ENCODE data around the gene DKK3. TPM values are rescaled to one million over a fixed set of nuclear protein-coding genes. Genes with fewer than 3 reads are reported as not detected.
A peak's percentile ranks its signal among the peaks of the same experiment; 100 is the strongest.

Gene DKK3
- total and polyA plus RNA-seq, 5 donors = 2,307 to 3,299 (median 2,883) TPM

DNA sequence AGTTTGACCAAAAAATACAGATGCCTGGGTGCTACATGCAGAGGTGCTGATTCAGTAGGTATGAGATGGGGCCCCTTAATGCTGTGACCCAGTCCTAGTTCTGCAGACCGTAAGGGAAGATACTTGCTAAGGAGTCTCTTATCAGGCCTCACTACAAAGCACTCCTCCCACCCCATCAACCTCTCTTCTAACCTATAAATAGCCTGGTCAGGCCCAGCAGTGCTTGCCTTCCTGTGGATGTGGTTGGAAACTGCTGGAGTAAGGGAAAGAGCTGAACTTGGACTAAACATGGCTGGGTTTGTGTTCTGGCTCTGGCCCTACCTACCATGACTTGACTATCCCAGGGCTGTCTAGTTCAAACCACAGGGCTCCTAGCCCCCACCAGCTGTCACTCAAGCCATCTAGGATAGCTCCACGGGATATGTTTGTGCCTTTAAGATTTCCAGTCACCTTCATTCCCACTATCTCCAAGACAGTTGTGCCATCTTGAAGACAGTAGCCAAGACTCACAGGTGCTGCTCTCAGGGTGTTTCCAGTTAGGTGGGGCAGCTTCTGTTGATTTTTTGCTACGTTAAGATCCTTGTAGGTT is 9.5 kb upstream of the DKK3 start:
- WGBS = 50% methylated on average over 3 of the region's 3 CpGs
- intact Hi-C loops (cut with DNase I) = no loop called here
- Histone ChIP-seq H3K9me3 (ENCODE audit: control insufficient read depth, low read length) (no peaks in the 10 kb centered on the region), H3K4me1 (ENCODE audit: control insufficient read depth, insufficient read depth, low read length) (peaks cover 8% of the 10 kb centered on the region), H3K4me3 (ENCODE audit: low read length) (no peak overlapping the region), H3K27ac (ENCODE audit: low read length) (peak overlapping the region; percentile 71), H3K27me3 (ENCODE audit: control insufficient read depth, insufficient read depth) (no peaks in the 10 kb centered on the region)
- ATAC-seq = peak; percentile 63 to 73
- peak in 2 of 3 donors; percentile 19 to 64 for DNase-seq

DNA sequence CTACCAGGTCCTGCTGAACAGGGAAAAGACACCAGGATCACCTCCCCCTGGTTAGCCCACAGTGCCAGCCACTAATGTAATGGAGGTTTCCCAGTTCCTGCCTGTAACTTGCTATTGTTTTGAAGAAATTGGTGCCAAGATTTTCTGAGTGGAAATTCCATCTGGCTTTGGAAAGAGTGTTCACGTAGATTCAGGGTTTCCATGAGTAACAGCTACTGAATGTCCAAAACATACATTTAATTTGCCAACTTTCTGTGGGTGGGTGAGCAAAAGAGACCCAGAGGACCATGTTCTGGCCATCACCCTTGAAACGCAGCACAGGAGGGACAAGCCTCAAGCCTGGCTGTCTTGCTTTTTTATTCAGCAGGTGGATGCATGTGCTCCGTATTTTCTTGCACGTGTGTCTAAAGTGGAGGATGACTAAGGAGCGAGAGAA is 8.8 kb upstream of the DKK3 start:
- H3K27me3 ChIP-seq (ENCODE audit: control insufficient read depth, insufficient read depth) = no peaks in the 10 kb centered on the region
- H3K9me3 ChIP-seq (ENCODE audit: control insufficient read depth, low read length) = no peaks in the 10 kb centered on the region
- no peak overlapping the region for H3K4me3 ChIP-seq (ENCODE audit: low read length)
- WGBS = 34% methylated on average over 5 of the region's 5 CpGs
- ATAC-seq = peak; percentile 65 to 80
- DNase-seq = peak in 2 of 3 donors; percentile 24 to 67
- H3K4me1 ChIP-seq (ENCODE audit: control insufficient read depth, insufficient read depth, low read length) = peaks cover 8% of the 10 kb centered on the region
- intact Hi-C loops (cut with DNase I) = no loop called here
- H3K27ac ChIP-seq (ENCODE audit: low read length) = peak overlapping the region; percentile 39

DNA sequence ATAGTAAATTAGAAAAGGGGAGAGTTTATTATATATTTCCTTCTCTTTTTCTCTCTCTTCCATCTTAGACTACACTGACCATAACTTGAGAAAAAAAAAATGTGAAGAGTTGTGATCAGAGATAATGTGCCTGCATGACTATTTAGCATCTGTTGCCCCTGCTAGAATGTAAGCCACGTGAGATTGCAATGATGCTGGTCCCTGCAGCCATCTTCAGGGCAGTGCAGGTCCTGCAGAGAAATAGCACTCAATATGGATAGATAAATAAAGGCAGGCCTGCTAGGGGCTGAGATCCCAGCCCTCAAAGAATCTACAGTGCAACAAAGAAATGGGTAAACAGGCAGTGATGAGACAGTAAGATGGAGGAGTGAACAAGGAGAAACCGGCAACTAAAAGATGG is 7.8 kb upstream of the DKK3 start:
- intact Hi-C loops (cut with DNase I) = no loop called here
- H3K27ac ChIP-seq (ENCODE audit: low read length) = no peak overlapping the region
- H3K4me3 ChIP-seq (ENCODE audit: low read length) = no peak overlapping the region
- DNase-seq = no peak
- no peak for ATAC-seq
- 83% methylated on average over 2 of the region's 2 CpGs for WGBS
- H3K9me3 ChIP-seq (ENCODE audit: control insufficient read depth, low read length) = no peaks in the 10 kb centered on the region
- H3K27me3 ChIP-seq (ENCODE audit: control insufficient read depth, insufficient read depth) = no peaks in the 10 kb centered on the region
- peaks cover 8% of the 10 kb centered on the region for H3K4me1 ChIP-seq (ENCODE audit: control insufficient read depth, insufficient read depth, low read length)

DNA sequence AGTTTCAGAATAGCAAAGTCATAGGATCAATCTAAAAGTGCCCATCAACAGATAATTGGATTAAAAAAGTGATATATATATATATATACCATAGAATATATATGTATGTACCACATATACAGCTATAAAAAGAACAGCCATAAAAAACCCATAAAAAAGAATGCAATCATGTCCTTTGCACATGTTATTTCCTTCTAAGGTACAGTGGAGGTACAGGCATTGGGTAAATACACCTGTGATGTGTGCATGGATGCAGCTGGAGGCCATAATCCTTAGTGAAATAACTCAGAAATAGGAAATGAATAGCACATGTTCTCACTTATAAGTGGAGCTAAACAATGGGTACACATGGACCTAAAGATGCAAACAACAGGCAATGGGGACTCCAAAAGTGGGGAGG is 7.1 kb upstream of the DKK3 start:
- Histone ChIP-seq H3K27me3 (ENCODE audit: control insufficient read depth, insufficient read depth) (no peaks in the 10 kb centered on the region), H3K9me3 (ENCODE audit: control insufficient read depth, low read length) (no peaks in the 10 kb centered on the region), H3K27ac (ENCODE audit: low read length) (no peak overlapping the region), H3K4me3 (ENCODE audit: low read length) (no peak overlapping the region), H3K4me1 (ENCODE audit: control insufficient read depth, insufficient read depth, low read length) (peaks cover 8% of the 10 kb centered on the region)
- DNase-seq (no peak), ATAC-seq (no peak)
- intact Hi-C loops (cut with DNase I) = no loop called here

DNA sequence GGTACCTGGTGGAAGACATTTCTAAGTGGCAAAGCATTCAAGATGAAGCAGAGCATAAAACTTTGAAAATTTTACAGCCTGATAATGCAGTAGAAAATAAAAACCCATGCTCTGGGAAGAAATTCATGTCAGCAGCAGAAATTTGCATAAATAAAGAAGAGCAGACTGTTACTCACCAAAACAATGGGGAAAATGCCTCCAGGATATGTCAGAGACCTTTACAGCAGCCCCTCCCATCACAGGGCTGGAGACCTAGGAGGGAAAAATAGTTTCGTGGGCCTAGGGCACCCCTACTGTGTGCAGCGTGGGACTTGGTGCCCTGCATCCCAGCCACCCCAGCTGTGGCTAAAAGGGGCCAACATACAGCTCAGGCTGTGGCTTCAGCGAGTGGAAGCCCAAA is 5.4 kb upstream of the DKK3 start:
- Histone ChIP-seq H3K9me3 (ENCODE audit: control insufficient read depth, low read length) (no peaks in the 10 kb centered on the region), H3K4me1 (ENCODE audit: control insufficient read depth, insufficient read depth, low read length) (peaks cover 12% of the 10 kb centered on the region), H3K4me3 (ENCODE audit: low read length) (no peak overlapping the region), H3K27me3 (ENCODE audit: control insufficient read depth, insufficient read depth) (no peaks in the 10 kb centered on the region), H3K27ac (ENCODE audit: low read length) (no peak overlapping the region)
- intact Hi-C loops (cut with DNase I) = no loop called here
- DNase-seq (no peak), ATAC-seq (no peak)
- 90% methylated on average over 3 of the region's 3 CpGs for WGBS

DNA sequence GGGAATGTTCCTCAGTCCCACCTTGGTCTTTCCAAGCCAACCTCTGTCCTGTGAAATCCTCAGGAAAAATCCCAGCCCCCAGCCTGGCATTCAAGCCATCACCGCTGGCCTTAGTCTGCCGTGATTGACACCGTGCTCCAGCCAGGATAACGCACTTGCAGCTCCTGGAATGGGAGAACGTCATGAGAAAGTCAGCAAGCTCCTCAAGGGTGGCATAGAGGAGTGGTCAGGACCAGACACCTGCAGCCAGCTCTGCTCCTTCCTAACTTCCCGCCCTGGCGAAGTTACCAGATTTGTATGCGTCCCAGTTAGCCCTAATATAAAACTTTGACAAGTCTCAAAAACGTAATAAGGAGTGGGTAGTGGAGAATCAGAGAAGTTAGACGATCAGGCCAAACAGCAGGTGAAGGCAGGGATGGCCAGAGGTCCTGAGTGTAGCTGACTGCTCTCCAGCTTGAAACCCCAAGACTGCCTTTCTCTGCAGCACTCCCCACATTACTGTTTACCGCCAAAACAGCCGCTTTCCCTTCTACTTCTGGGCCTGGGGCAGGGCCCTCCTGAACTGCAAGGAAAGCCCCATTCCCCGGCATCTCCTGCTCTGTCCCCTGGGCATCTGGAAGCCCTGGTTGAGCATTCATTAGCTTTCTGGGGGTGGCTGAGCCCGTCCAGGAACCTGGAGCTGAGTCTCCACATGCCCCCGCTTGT is 1.3 kb upstream of the DKK3 start:
- ATAC-seq = peak in 1 of 2 donors; percentile 15
- intact Hi-C loops (cut with DNase I) = no loop called here
- 60% methylated on average over 15 of the region's 15 CpGs for WGBS

DNA sequence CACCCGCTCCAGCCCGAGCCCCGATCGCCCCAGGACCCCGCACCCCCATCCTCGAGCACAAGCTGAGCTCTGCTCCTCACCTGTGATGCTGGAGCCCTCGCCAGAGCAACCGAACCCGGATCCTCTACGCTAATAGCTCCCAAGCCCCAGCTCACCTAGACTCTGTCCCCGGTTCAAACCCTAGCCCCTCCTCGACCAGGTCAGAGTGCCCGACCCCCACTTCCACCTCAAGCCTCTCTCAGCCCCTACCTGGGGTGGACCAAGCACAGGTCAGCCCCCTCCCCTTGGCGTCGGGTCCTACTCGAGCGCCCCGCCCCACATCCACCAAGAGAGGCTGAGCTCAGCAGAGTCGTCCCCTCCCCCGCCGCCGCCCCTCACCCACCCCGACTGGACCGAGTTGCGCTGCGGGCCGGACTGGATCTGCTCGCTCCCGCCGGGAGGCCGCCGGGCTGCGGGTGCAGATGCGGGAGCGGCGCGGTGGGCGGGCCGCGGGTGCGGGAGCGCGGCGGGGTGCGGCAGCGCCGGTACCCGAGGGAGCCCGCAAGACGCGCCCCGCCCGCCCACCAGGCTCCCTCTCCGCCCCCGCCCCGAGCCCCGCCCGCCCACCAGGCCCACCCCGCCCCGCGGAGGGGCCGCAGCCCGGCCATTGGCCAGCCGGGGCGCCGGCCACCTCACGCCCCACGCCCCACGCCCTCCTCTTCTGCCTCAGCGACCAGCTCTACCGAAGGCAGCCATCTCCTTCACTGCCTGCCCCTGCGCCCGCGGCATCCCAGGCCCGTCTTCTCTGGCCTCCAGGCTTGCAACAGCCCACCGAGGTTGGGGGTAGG is 577 bp upstream of the DKK3 start:
- Histone ChIP-seq H3K9me3 (ENCODE audit: control insufficient read depth, low read length) (no peaks in the 10 kb centered on the region), H3K4me3 (ENCODE audit: low read length) (peak overlapping the region; percentile 71), H3K27ac (ENCODE audit: low read length) (peak overlapping the region; percentile 92), H3K4me1 (ENCODE audit: control insufficient read depth, insufficient read depth, low read length) (peaks cover 4% of the 10 kb centered on the region), H3K27me3 (ENCODE audit: control insufficient read depth, insufficient read depth) (no peaks in the 10 kb centered on the region)
- WGBS = 1% methylated on average over 74 of the region's 76 CpGs
- peak; percentile 88 to 90 for ATAC-seq
- intact Hi-C loops (cut with DNase I) = no loop called here
- DNase-seq = peak; percentile 63 to 90 (median 88)

More for the DNA sequence above, 1.3 kb upstream of the DKK3 start:
- H3K27me3 ChIP-seq (ENCODE audit: control insufficient read depth, insufficient read depth) = no peaks in the 10 kb centered on the region
- H3K4me1 ChIP-seq (ENCODE audit: control insufficient read depth, insufficient read depth, low read length) = peaks cover 4% of the 10 kb centered on the region
- no peaks in the 10 kb centered on the region for H3K9me3 ChIP-seq (ENCODE audit: control insufficient read depth, low read length)
- H3K4me3 ChIP-seq (ENCODE audit: low read length) = peak overlapping the region; percentile 71
- peak overlapping the region; percentile 92 for H3K27ac ChIP-seq (ENCODE audit: low read length)
- peak in 1 of 3 donors; percentile 50 for DNase-seq

DNA sequence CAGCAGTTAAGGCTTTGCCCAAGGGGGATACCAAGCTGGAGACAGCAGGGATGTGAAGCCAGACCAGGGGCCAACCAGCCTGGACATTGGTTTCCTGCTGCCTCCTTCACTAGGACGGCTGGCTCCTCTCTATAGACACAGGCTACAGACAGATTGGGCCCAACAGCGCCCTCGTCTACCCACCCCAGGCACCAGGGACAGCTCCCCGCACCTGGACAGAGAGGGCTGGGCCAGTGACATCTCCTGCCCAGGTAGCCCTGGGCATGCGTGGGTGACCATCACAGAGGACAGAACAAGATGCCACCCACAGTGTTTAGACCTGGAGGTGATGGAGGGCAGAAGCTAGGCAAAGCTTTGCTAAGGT is 1.2 kb downstream of the DKK3 start:
- H3K4me1 ChIP-seq (ENCODE audit: control insufficient read depth, insufficient read depth, low read length) = peaks cover 4% of the 10 kb centered on the region
- H3K27ac ChIP-seq (ENCODE audit: low read length) = peak overlapping the region; percentile 60
- H3K27me3 ChIP-seq (ENCODE audit: control insufficient read depth, insufficient read depth) = no peaks in the 10 kb centered on the region
- H3K4me3 ChIP-seq (ENCODE audit: low read length) = peak overlapping the region; percentile 71
- DNase-seq (peak in 1 of 3 donors; percentile 64), ATAC-seq (peak in 1 of 2 donors; percentile 12)
- H3K9me3 ChIP-seq (ENCODE audit: control insufficient read depth, low read length) = no peaks in the 10 kb centered on the region
- WGBS = 67% methylated on average over 5 of the region's 5 CpGs
- intact Hi-C loops (cut with DNase I) = no loop called here

DNA sequence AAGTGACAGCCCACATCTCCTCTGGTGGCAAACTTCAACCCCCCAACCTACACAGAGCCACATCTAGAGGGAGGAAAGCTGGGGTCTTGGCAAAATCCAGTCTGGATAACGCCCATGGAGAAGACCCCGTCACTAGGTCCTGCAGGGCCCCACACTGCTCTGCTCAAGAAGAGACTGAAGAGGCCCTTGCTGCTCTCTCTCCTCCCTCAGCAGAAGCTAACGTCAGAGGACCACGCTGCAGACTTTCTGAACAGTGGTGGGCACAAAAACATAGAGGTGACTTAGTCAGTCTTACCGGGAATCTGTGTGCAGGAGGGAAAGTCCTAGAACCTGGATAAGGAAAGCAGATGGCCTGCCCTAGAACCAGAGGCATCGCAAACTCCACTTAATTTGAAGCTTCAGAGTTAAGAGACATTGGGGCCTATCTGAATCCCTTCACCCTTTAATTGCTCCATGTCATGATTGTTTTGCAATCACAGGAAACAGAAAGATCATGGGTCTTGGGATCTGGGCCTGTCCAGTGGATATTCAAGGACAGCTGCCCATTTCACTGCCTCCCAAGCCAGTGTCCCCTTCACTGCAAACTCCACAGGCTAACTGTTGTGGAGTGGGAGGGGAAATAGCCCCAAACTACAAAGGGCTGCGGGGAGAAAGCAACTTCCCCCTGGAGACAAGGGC is 1.7 kb downstream of the DKK3 start:
- Histone ChIP-seq H3K4me1 (ENCODE audit: control insufficient read depth, insufficient read depth, low read length) (peaks cover 4% of the 10 kb centered on the region), H3K4me3 (ENCODE audit: low read length) (peak overlapping the region; percentile 71), H3K27me3 (ENCODE audit: control insufficient read depth, insufficient read depth) (no peaks in the 10 kb centered on the region), H3K9me3 (ENCODE audit: control insufficient read depth, low read length) (no peaks in the 10 kb centered on the region), H3K27ac (ENCODE audit: low read length) (peak overlapping the region; percentile 60)
- ATAC-seq (no peak), DNase-seq (no peak)
- 70% methylated on average over 7 of the region's 7 CpGs for WGBS
- intact Hi-C loops (cut with DNase I) = no loop called here

DNA sequence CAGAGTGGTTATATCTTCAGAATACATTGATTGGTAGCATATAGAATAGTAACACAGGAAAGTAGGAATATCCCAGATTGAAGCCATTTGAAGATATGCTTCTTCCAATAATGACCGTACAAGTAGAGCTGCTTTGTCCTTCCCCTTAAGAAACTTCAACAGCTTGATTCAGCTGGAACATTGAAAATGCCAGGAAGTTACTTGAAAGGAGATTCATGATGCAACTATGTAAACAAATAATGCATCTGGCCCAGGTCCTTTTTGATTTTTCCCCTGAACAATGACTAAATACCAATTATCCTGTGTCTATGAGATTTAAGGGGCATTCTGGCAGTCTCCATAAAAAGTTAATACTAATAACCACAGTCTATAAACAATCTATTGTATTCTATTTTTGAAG is 3.0 kb downstream of the DKK3 start:
- H3K4me1 ChIP-seq (ENCODE audit: control insufficient read depth, insufficient read depth, low read length) = peaks cover 4% of the 10 kb centered on the region
- H3K4me3 ChIP-seq (ENCODE audit: low read length) = peak overlapping the region; percentile 16
- no peaks in the 10 kb centered on the region for H3K27me3 ChIP-seq (ENCODE audit: control insufficient read depth, insufficient read depth)
- DNase-seq (no peak), ATAC-seq (no peak)
- no peak overlapping the region for H3K27ac ChIP-seq (ENCODE audit: low read length)
- intact Hi-C loops (cut with DNase I) = no loop called here
- H3K9me3 ChIP-seq (ENCODE audit: control insufficient read depth, low read length) = no peaks in the 10 kb centered on the region
- 31% methylated on average over 1 of the region's 1 CpG for WGBS
